Measurements from ENCODE around the gene SLC49A4. TPM values are rescaled to one million over a fixed set of nuclear protein-coding genes. Genes with fewer than 3 reads are reported as not detected.

The SLC49A4 gene
- total RNA-seq, 1 donor from 2014 or later: 16.6 TPM

- Mint-ChIP-seq H3K4me1 (no peaks in the 10 kb centered on the region), H3K9me3 (peaks cover 3% of the 10 kb centered on the region), H3K36me3 (ENCODE audit: low read depth) (peaks cover 5% of the 10 kb centered on the region), H3K27me3 (ENCODE audit: low read depth) (no peaks in the 10 kb centered on the region), H3K27ac (ENCODE audit: unreplicated experiment) (no peak overlapping the region), H3K4me3 (no peak overlapping the region)
- no peak for TF ChIP-seq CTCF (conservative IDR thresholded peaks at IDR 0.05)
- no peak for DNase-seq (ENCODE audit: low read depth, low spot score)
Measured at GRCh38 chr3:122777563-122777962, 17.3 kb upstream of the SLC49A4 start.

- Mint-ChIP-seq H3K36me3 (ENCODE audit: low read depth) (peaks cover 12% of the 10 kb centered on the region), H3K4me3 (no peak overlapping the region), H3K9me3 (peaks cover 3% of the 10 kb centered on the region), H3K27me3 (ENCODE audit: low read depth) (no peaks in the 10 kb centered on the region), H3K4me1 (no peaks in the 10 kb centered on the region), H3K27ac (ENCODE audit: unreplicated experiment) (no peak overlapping the region)
- no peak for TF ChIP-seq CTCF (conservative IDR thresholded peaks at IDR 0.05)
- no peak for DNase-seq (ENCODE audit: low read depth, low spot score)
Measured at GRCh38 chr3:122782804-122783203, 12.1 kb upstream of the SLC49A4 start.

GRCh38 chr3:122784436-122784835 is 10.4 kb upstream of the SLC49A4 start:
- H3K27me3 Mint-ChIP-seq (ENCODE audit: low read depth): no peaks in the 10 kb centered on the region
- no peak overlapping the region for H3K4me3 Mint-ChIP-seq
- no peak for TF ChIP-seq CTCF (conservative IDR thresholded peaks at IDR 0.05)
- H3K4me1 Mint-ChIP-seq: no peaks in the 10 kb centered on the region
- H3K27ac Mint-ChIP-seq (ENCODE audit: unreplicated experiment): no peak overlapping the region
- peaks cover 3% of the 10 kb centered on the region for H3K9me3 Mint-ChIP-seq
- H3K36me3 Mint-ChIP-seq (ENCODE audit: low read depth): peaks cover 12% of the 10 kb centered on the region
- DNase-seq (ENCODE audit: low read depth, low spot score): no peak

GRCh38 chr3:122785231-122785630 is 9.6 kb upstream of the SLC49A4 start:
- H3K4me1 Mint-ChIP-seq: no peaks in the 10 kb centered on the region
- no peak overlapping the region for H3K4me3 Mint-ChIP-seq
- no peaks in the 10 kb centered on the region for H3K27me3 Mint-ChIP-seq (ENCODE audit: low read depth)
- no peak for TF ChIP-seq CTCF (conservative IDR thresholded peaks at IDR 0.05)
- peaks cover 3% of the 10 kb centered on the region for H3K9me3 Mint-ChIP-seq
- H3K27ac Mint-ChIP-seq (ENCODE audit: unreplicated experiment): no peak overlapping the region
- peaks cover 12% of the 10 kb centered on the region for H3K36me3 Mint-ChIP-seq (ENCODE audit: low read depth)
- no peak for DNase-seq (ENCODE audit: low read depth, low spot score)

- TF ChIP-seq CTCF (conservative IDR thresholded peaks at IDR 0.05): no peak
- H3K4me1 Mint-ChIP-seq: no peaks in the 10 kb centered on the region
- no peak overlapping the region for H3K27ac Mint-ChIP-seq (ENCODE audit: unreplicated experiment)
- peaks cover 12% of the 10 kb centered on the region for H3K36me3 Mint-ChIP-seq (ENCODE audit: low read depth)
- no peaks in the 10 kb centered on the region for H3K27me3 Mint-ChIP-seq (ENCODE audit: low read depth)
- no peak for DNase-seq (ENCODE audit: low read depth, low spot score)
- H3K9me3 Mint-ChIP-seq: peaks cover 3% of the 10 kb centered on the region
- H3K4me3 Mint-ChIP-seq: no peak overlapping the region
Measured at GRCh38 chr3:122786066-122786465, 8.8 kb upstream of the SLC49A4 start.

GRCh38 chr3:122787872-122788271 is 7.0 kb upstream of the SLC49A4 start:
- Mint-ChIP-seq H3K9me3 (no peaks in the 10 kb centered on the region), H3K36me3 (ENCODE audit: low read depth) (peaks cover 7% of the 10 kb centered on the region), H3K4me3 (no peak overlapping the region), H3K4me1 (peaks cover 3% of the 10 kb centered on the region), H3K27me3 (ENCODE audit: low read depth) (no peaks in the 10 kb centered on the region), H3K27ac (ENCODE audit: unreplicated experiment) (no peak overlapping the region)
- TF ChIP-seq CTCF (conservative IDR thresholded peaks at IDR 0.05): no peak
- no peak for DNase-seq (ENCODE audit: low read depth, low spot score)

All from neural crest cell (in vitro differentiated cells).